Loucy (cell line): Measurements from ENCODE around the gene GRIPAP1.

Source experiments
- H2AFZ ChIP-seq: fragments of 200-600 bp; sonication (generic); 2 replicates; pipeline ENCODE4 v1.6.0; 2016; ENCODE audit warnings: antibody characterized with exemption, mild to moderate bottlenecking, low read length, moderate library complexity
- H3F3A ChIP-seq: fragments of 200-600 bp; 2 replicates; pipeline ENCODE4 v1.6.0; 2016; ENCODE audit warnings: antibody characterized with exemption, low read depth, mild to moderate bottlenecking
- H3K27me3 ChIP-seq: fragments of 200-600 bp; sonication (generic); 2 replicates; pipeline ENCODE4 v1.6.1; 2014; ENCODE audit warnings: low read length, mild to moderate bottlenecking; ENCODE audit not compliant: insufficient read depth, poor library complexity, severe bottlenecking
- H3K36me3 ChIP-seq: fragments of 200-600 bp; sonication (generic); 2 replicates; pipeline ENCODE4 v1.6.1; 2016; ENCODE audit warnings: low read length; ENCODE audit not compliant: insufficient read depth
- H3K4me1 ChIP-seq: fragments of 200-600 bp; sonication (generic); 2 replicates; pipeline ENCODE4 v1.5.1; 2014; ENCODE audit warnings: low read length, mild to moderate bottlenecking; ENCODE audit not compliant: insufficient read depth, poor library complexity, severe bottlenecking
- H3K4me2 ChIP-seq: fragments of 200-600 bp; sonication (generic); 2 replicates; pipeline ENCODE4 v1.6.0; 2014; ENCODE audit warnings: antibody characterized with exemption, low read length, low read depth, mild to moderate bottlenecking; ENCODE audit not compliant: poor library complexity, severe bottlenecking
- H3K4me3 ChIP-seq: fragments of 200-600 bp; sonication (generic); 2 replicates; pipeline ENCODE4 v1.5.1; 2014; ENCODE audit warnings: low read length, mild to moderate bottlenecking, mixed read lengths; ENCODE audit not compliant: poor library complexity, severe bottlenecking
- H3K79me2 ChIP-seq: fragments of 200-600 bp; sonication (generic); 2 replicates; pipeline ENCODE4 v1.6.1; 2014; ENCODE audit warnings: low read length; ENCODE audit not compliant: insufficient read depth
- H3K9ac ChIP-seq: fragments of 200-600 bp; sonication (generic); 2 replicates; pipeline ENCODE4 v1.6.0; 2014; ENCODE audit warnings: mild to moderate bottlenecking, low read depth, low read length, moderate library complexity; ENCODE audit not compliant: poor library complexity, severe bottlenecking
- H3K9me2 ChIP-seq: fragments of 200-600 bp; sonication (generic); replicated peaks from 2 replicates; pipeline ENCODE4 v1.6.1; 2016; ENCODE audit warnings: low read depth, low read length, mixed read lengths
- H3K9me3 ChIP-seq: fragments of 200-600 bp; sonication (generic); 2 replicates; pipeline ENCODE4 v1.6.1; 2014; ENCODE audit warnings: mild to moderate bottlenecking, antibody characterized with exemption, low read length, low read depth; ENCODE audit not compliant: insufficient read depth
- H4K20me1 ChIP-seq: fragments of 200-600 bp; sonication (generic); 2 replicates; pipeline ENCODE4 v1.6.0; 2014; ENCODE audit warnings: antibody characterized with exemption, low read length, mild to moderate bottlenecking; ENCODE audit not compliant: insufficient read depth, poor library complexity, severe bottlenecking
- CTCF ChIP-seq: fragments of 200-600 bp; sonication (generic); conservative IDR thresholded peaks from 2 replicates; pipeline ENCODE4 v1.5.1; 2014; ENCODE audit warnings: mild to moderate bottlenecking, antibody characterized with exemption, low read length
- EZH2phosphoT487 ChIP-seq: fragments of 200-600 bp; IDR thresholded peaks from 2 replicates; pipeline ENCODE4 v1.6.1; 2018; ENCODE audit warnings: antibody characterized with exemption, mild to moderate bottlenecking, moderate library complexity, borderline replicate concordance

Gene GRIPAP1

GRCh38 chrX:48965959-48966358 lies 36.1 kb downstream of the GRIPAP1 start:
- TF ChIP-seq EZH2phosphoT487 (no peak), CTCF (no peak)
- Histone ChIP-seq H3K36me3 (no peaks in the 10 kb centered on the region), H3F3A (no peaks in the 10 kb centered on the region), H3K4me3 (no peak overlapping the region), H3K4me1 (no peaks in the 10 kb centered on the region), H4K20me1 (no peaks in the 10 kb centered on the region), H3K9me3 (no peaks in the 10 kb centered on the region), H3K9me2 (no peaks in the 10 kb centered on the region), H3K4me2 (no peak overlapping the region), H2AFZ (no peak overlapping the region), H3K27me3 (no peaks in the 10 kb centered on the region), H3K79me2 (no peaks in the 10 kb centered on the region), H3K9ac (no peak overlapping the region)

GRCh38 chrX:48961585-48962091 lies 40.4 kb downstream of the GRIPAP1 start:
- no peak for TF ChIP-seq CTCF
- TF ChIP-seq EZH2phosphoT487 = no peak
- Histone ChIP-seq H4K20me1 (peaks cover 5% of the 10 kb centered on the region), H3K9ac (no peak overlapping the region), H3K9me3 (no peaks in the 10 kb centered on the region), H3K4me2 (no peak overlapping the region), H3K4me3 (no peak overlapping the region), H3K27me3 (no peaks in the 10 kb centered on the region), H3K36me3 (no peaks in the 10 kb centered on the region), H3K4me1 (peaks cover 8% of the 10 kb centered on the region), H2AFZ (no peak overlapping the region), H3K79me2 (peaks cover 5% of the 10 kb centered on the region), H3F3A (no peaks in the 10 kb centered on the region), H3K9me2 (no peaks in the 10 kb centered on the region)

GRCh38 chrX:48960291-48960690 lies 41.8 kb downstream of the GRIPAP1 start:
- H2AFZ ChIP-seq = no peak overlapping the region

More at GRCh38 chrX:48960291-48960690, 41.8 kb downstream of the GRIPAP1 start:
- H3K4me2 ChIP-seq = no peak overlapping the region
- no peaks in the 10 kb centered on the region for H3K9me3 ChIP-seq
- no peaks in the 10 kb centered on the region for H3K27me3 ChIP-seq
- H4K20me1 ChIP-seq = peaks cover 18% of the 10 kb centered on the region
- peaks cover 13% of the 10 kb centered on the region for H3K4me1 ChIP-seq
- no peak overlapping the region for H3K4me3 ChIP-seq
- no peaks in the 10 kb centered on the region for H3K9me2 ChIP-seq
- H3K36me3 ChIP-seq = no peaks in the 10 kb centered on the region
- no peak overlapping the region for H3K9ac ChIP-seq
- no peaks in the 10 kb centered on the region for H3F3A ChIP-seq
- TF ChIP-seq CTCF (no peak), EZH2phosphoT487 (no peak)
- peaks cover 19% of the 10 kb centered on the region for H3K79me2 ChIP-seq
